ENCODE measurements around the gene NKD1. TPM values are rescaled to one million over a fixed set of nuclear protein-coding genes. Genes with fewer than 3 reads are reported as not detected.

The NKD1 gene
- total and polyA plus RNA-seq, 2 donors (not counting 1 experiment from before 2014, with no cell fraction given), result 0.16 to 1.9 TPM

GRCh38 chr16:50607970-50608557, 59.9 kb downstream of the NKD1 start:
- no peak overlapping the region for H3K27ac Mint-ChIP-seq
- TF ChIP-seq, protein P1, sequence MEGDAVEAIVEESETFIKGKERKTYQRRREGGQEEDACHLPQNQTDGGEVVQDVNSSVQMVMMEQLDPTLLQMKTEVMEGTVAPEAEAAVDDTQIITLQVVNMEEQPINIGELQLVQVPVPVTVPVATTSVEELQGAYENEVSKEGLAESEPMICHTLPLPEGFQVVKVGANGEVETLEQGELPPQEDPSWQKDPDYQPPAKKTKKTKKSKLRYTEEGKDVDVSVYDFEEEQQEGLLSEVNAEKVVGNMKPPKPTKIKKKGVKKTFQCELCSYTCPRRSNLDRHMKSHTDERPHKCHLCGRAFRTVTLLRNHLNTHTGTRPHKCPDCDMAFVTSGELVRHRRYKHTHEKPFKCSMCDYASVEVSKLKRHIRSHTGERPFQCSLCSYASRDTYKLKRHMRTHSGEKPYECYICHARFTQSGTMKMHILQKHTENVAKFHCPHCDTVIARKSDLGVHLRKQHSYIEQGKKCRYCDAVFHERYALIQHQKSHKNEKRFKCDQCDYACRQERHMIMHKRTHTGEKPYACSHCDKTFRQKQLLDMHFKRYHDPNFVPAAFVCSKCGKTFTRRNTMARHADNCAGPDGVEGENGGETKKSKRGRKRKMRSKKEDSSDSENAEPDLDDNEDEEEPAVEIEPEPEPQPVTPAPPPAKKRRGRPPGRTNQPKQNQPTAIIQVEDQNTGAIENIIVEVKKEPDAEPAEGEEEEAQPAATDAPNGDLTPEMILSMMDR (IDR thresholded peaks at IDR 0.05), result no peak
- TF ChIP-seq EZH2 (IDR thresholded peaks at IDR 0.05; ENCODE audit: borderline replicate concordance, insufficient read depth, low read depth, low read length, poor library complexity, severe bottlenecking), result no peak

DNA sequence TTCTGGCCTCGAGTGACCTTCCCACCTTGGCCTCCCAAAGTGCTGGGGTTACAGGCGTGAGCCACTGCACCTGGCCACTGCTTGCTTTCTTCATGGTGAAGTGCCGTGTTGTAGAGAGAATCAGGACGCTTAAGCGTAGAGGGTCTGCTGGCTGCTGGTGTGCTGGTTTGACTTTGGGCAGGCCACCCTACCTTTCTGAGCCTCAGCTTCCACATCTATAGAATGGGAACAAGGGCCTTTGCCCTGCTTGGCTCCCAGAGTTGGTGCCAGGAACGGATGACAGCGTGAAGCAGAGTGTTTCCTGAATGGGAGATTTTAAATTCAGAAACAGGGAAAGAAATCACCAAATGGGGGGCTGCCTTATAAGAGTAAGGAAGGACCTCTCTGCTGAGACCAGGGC, 60.9 kb downstream of the NKD1 start:
- Mint-ChIP-seq H3K4me1 (no peaks in the 10 kb centered on the region), H3K9me3 (ENCODE audit: insufficient read depth) (no peaks in the 10 kb centered on the region), H3K4me3 (no peak overlapping the region), H3K27me3 (peaks cover 9% of the 10 kb centered on the region), H3K27ac (no peak overlapping the region)
- 90% methylated on average over 5 of the region's 7 CpGs for WGBS (ENCODE audit: insufficient coverage)
- no peak overlapping the region for H3K4me3 ChIP-seq (ENCODE audit: control extremely low read depth in 1 of 5, extremely low read depth in 1 of 5, insufficient read depth in 1 of 5, low read depth in 2 of 5, low read length in 4 of 5)
- H3K27ac ChIP-seq (ENCODE audit: low read length in 2 of 2), result no peak overlapping the region
- intact Hi-C loops (cut with micrococcal nuclease), result no loop called here
- no peak overlapping the region for H3K9ac ChIP-seq (ENCODE audit: low read length)
- no peaks in the 10 kb centered on the region for H3K36me3 ChIP-seq (replicated peaks in 1 of 2; ENCODE audit: control extremely low read depth in 1 of 2, control insufficient read depth in 1 of 2, extremely low read depth in 1 of 2, insufficient read depth in 2 of 2, low read length in 1 of 2)
- H3K4me2 ChIP-seq (replicated peaks; ENCODE audit: low read depth, low read length, poor library complexity, severe bottlenecking), result no peak overlapping the region
- no peaks in the 10 kb centered on the region for H3K79me2 ChIP-seq (ENCODE audit: control insufficient read depth, insufficient read depth, low read length)
- H3K9me3 ChIP-seq (ENCODE audit: control extremely low read depth in 1 of 3, control insufficient read depth in 2 of 3, insufficient read depth in 1 of 3, low read length in 2 of 3), result no peaks in the 10 kb centered on the region
- no peak for TF ChIP-seq EZH2 (IDR thresholded peaks at IDR 0.05; ENCODE audit: borderline replicate concordance, insufficient read depth, low read depth, low read length, poor library complexity, severe bottlenecking)
- TF ChIP-seq, protein P1 (IDR thresholded peaks at IDR 0.05), result no peak
- H4K20me1 ChIP-seq (ENCODE audit: control insufficient read depth, insufficient read depth, low read length, poor library complexity, severe bottlenecking), result no peaks in the 10 kb centered on the region
- H3K4me1 ChIP-seq (ENCODE audit: control insufficient read depth in 2 of 2, insufficient read depth in 2 of 2, low read length in 2 of 2), result no peaks in the 10 kb centered on the region
- no peak overlapping the region for H2AFZ ChIP-seq (ENCODE audit: insufficient read depth, low read depth, low read length, poor library complexity, severe bottlenecking)
- no peak for DNase-seq
- POLR2A ChIA-PET, result no interaction called here
- no peak for ATAC-seq (ENCODE audit: low read depth)
- CTCF ChIA-PET, result no interaction called here
- H3K27me3 ChIP-seq (replicated peaks in 1 of 4; ENCODE audit: control extremely low read depth in 1 of 4, control insufficient read depth in 3 of 4, insufficient read depth in 4 of 4, low read length in 3 of 4), result no peaks in the 10 kb centered on the region

More at GRCh38 chr16:50607970-50608557, 59.9 kb downstream of the NKD1 start:
- Histone ChIP-seq H3K4me3 (ENCODE audit: control extremely low read depth in 1 of 5, extremely low read depth in 1 of 5, insufficient read depth in 1 of 5, low read depth in 2 of 5, low read length in 4 of 5) (no peak overlapping the region), H3K27ac (ENCODE audit: low read length in 2 of 2) (no peak overlapping the region), H3K27me3 (replicated peaks in 1 of 4; ENCODE audit: control extremely low read depth in 1 of 4, control insufficient read depth in 3 of 4, insufficient read depth in 4 of 4, low read length in 3 of 4) (no peaks in the 10 kb centered on the region), H2AFZ (ENCODE audit: insufficient read depth, low read depth, low read length, poor library complexity, severe bottlenecking) (no peak overlapping the region), H3K9ac (ENCODE audit: low read length) (no peak overlapping the region), H3K9me3 (ENCODE audit: control extremely low read depth in 1 of 3, control insufficient read depth in 2 of 3, insufficient read depth in 1 of 3, low read length in 2 of 3) (no peaks in the 10 kb centered on the region), H4K20me1 (ENCODE audit: control insufficient read depth, insufficient read depth, low read length, poor library complexity, severe bottlenecking) (no peaks in the 10 kb centered on the region), H3K4me1 (ENCODE audit: control insufficient read depth in 2 of 2, insufficient read depth in 2 of 2, low read length in 2 of 2) (no peaks in the 10 kb centered on the region), H3K79me2 (ENCODE audit: control insufficient read depth, insufficient read depth, low read length) (no peaks in the 10 kb centered on the region), H3K4me2 (replicated peaks; ENCODE audit: low read depth, low read length, poor library complexity, severe bottlenecking) (no peak overlapping the region), H3K36me3 (replicated peaks in 1 of 2; ENCODE audit: control extremely low read depth in 1 of 2, control insufficient read depth in 1 of 2, extremely low read depth in 1 of 2, insufficient read depth in 2 of 2, low read length in 1 of 2) (no peaks in the 10 kb centered on the region)
- DNase-seq (no peak), ATAC-seq (ENCODE audit: low read depth) (no peak)
- intact Hi-C loops (cut with micrococcal nuclease), result no loop called here
- WGBS (ENCODE audit: insufficient coverage), result 91% methylated on average over 14 of the region's 14 CpGs
- no peaks in the 10 kb centered on the region for H3K4me1 Mint-ChIP-seq
- ChIA-PET CTCF (interaction anchor here (0.6 to 1.3 kb wide), 2 partner anchors 198 to 250 kb away, joined by 3 to 5 read pairs; no protein-coding TSS in a partner anchor), POLR2A (no interaction called here)
- H3K4me3 Mint-ChIP-seq, result no peak overlapping the region
- H3K27me3 Mint-ChIP-seq, result peaks cover 8% of the 10 kb centered on the region
- no peaks in the 10 kb centered on the region for H3K9me3 Mint-ChIP-seq (ENCODE audit: insufficient read depth)
